Heart right ventricle (tissue), 16 donors: ENCODE results near the gene EGLN3. TPM values are rescaled to one million over a fixed set of nuclear protein-coding genes. Genes with fewer than 3 reads are reported as not detected.

Experiments used
- ATAC-seq, 8 donors: fragments of 200-7000 bp; cut with Tn5 transposase; one replicate each; pipeline ENCODE4 v1.9.1; 2020; ENCODE audit warnings: mild to moderate bottlenecking in 8 of 8, moderate library complexity in 8 of 8, moderate number of reproducible peaks in 1 of 8
- DNase-seq, 2 donors: peaks; one replicate each; pipeline ENCODE4 v3.0.0-alpha.2; 2020
- H3K27ac ChIP-seq, 10 donors: fragments of 200-600 bp; sonication (generic) in 2 of 10; one replicate each; pipeline versions ENCODE4 v1.5.0 to v1.8.0; 2020 to 2022; ENCODE audit warnings: mild to moderate bottlenecking in 3 of 10
- H3K27me3 ChIP-seq, 7 donors: fragments of 200-600 bp; one replicate each; pipeline ENCODE4 v1.8.0; 2021 to 2022; ENCODE audit warnings: mild to moderate bottlenecking in 2 of 7
- H3K36me3 ChIP-seq, 9 donors: fragments of 200-600 bp; sonication (generic) in 1 of 9; one replicate each; pipeline versions ENCODE4 v1.5.0 to v1.8.0; 2020 to 2022; ENCODE audit warnings: mild to moderate bottlenecking in 2 of 9
- H3K4me1 ChIP-seq, 9 donors: fragments of 200-600 bp; sonication (generic) in 1 of 9; one replicate each; pipeline versions ENCODE4 v1.5.0 to v1.8.0; 2020 to 2022; ENCODE audit warnings: mild to moderate bottlenecking in 4 of 9
- H3K4me3 ChIP-seq, 10 donors: fragments of 200-600 bp; sonication (generic) in 2 of 10; one replicate each; pipeline versions ENCODE4 v1.5.0 to v1.8.0; 2020 to 2022; ENCODE audit warnings: mild to moderate bottlenecking in 7 of 10, moderate library complexity in 2 of 10
- H3K9me3 ChIP-seq, 11 donors: fragments of 200-600 bp in 10 of 11; sonication (generic) in 2 of 11; one replicate each; pipeline versions ENCODE4 v1.5.0 to v1.8.0; 2013 to 2022; ENCODE audit warnings: mild to moderate bottlenecking in 2 of 11, control low read depth in 1 of 11, moderate library complexity in 1 of 11
- WGBS, 2 donors: extraction: QIAGEN DNeasy Blood & Tissue Kit; methylation state at CpG; one replicate each; pipeline ENCODE4 v1.1.7; 2013; ENCODE audit warnings: inconsistent platforms in 1 of 2; 5-methylcytosine and 5-hydroxymethylcytosine counted together
- intact Hi-C, 10 donors: fragments of 100-400 bp; cut with DNase I; formaldehyde crosslinking; loops; one replicate each; pipeline versions ENCODE4 v1.11.1 to v1.14.2; 2022
- polyA plus RNA-seq, 2 donors: library from polyadenylated mRNA; stranded (reverse); fragments of 200-250 nt; gene quantifications; one replicate each; pipeline ENCODE4 v1.2.3, GENCODE V29; 2013
- total RNA-seq, 10 donors: library from RNA; stranded (reverse); fragmentation: NEBNext Ultra II Directional in 3 of 10; extraction: Animal tissue kit (Norgen Biotek cat#: 25700) in 3 of 10; gene quantifications; one replicate each; pipeline versions ENCODE4 v1.2.1 to v1.2.4, GENCODE V29; 2021 to 2023
- TF ChIP-seq, protein P1 (sequence below), 9 donors: fragments of 200-600 bp; sonication (generic) in 2 of 9; IDR thresholded peaks; one replicate each; pipeline versions ENCODE4 v1.5.0 to v1.8.0; 2021 to 2022; ENCODE audit warnings: antibody characterized with exemption in 9 of 9, mild to moderate bottlenecking in 5 of 9, moderate library complexity in 1 of 9
- donor health status: Arrhythmogenic right ventricular cardiomyopathy.
- donor health status: ischemic (EF 13 %, LVEDD 7.1; RV severe dilation, severe dysfunction).
- donor health status: healthy with polysubstance abuse.
- donor health status: DM: no; HTN: yes; CAD: no.
- donor health status: DM: no; HTN: no; CAD: no.
- donor health status: ischemic (EF 25% LVEDD 6.9; RV normal size, moderate dysfunction).
- donor health status: ischemic (EF 25% LVEDD 5.7; RV mildly dilated, moderate dysfunction).
- donor health status: healthy.
- donor health status: DM: yes; HTN: yes; CAD: no.
- donor health status: Ischemic cardiomyopathy.
- donor health status: ischemic (EF 35%, LVEDD 5.7; RV mildly dilated, moderate dysfunction).
- donor health status: nonischemic (EF 11% LVEDD 7.7; RV severe dilation, severe dysfunction).
- donor health status: DM: yes; HTN: yes; CAD: no.
- donor health status: PGD.
- donor health status: ischemic (EF 29% LVEDD 5.4; RV normal size, mild dysfunction).
- donor health status: nonischemic (EF 23%, LVEDD 6.1; RV moderate dilation, normal function).

Gene EGLN3
- total and polyA plus RNA-seq, 12 donors = 33.7 to 281 (median 169) TPM

- ATAC-seq (peak in 1 of 8 donors; percentile 48), DNase-seq (no peak)
- peaks cover 0 to 11% (median 0%) of the 10 kb centered on the region in 9 donors for H3K4me1 ChIP-seq
- H3K9me3 ChIP-seq = no peaks in the 10 kb centered on the region
- intact Hi-C loops = no loop called here
- TF ChIP-seq, protein P1, sequence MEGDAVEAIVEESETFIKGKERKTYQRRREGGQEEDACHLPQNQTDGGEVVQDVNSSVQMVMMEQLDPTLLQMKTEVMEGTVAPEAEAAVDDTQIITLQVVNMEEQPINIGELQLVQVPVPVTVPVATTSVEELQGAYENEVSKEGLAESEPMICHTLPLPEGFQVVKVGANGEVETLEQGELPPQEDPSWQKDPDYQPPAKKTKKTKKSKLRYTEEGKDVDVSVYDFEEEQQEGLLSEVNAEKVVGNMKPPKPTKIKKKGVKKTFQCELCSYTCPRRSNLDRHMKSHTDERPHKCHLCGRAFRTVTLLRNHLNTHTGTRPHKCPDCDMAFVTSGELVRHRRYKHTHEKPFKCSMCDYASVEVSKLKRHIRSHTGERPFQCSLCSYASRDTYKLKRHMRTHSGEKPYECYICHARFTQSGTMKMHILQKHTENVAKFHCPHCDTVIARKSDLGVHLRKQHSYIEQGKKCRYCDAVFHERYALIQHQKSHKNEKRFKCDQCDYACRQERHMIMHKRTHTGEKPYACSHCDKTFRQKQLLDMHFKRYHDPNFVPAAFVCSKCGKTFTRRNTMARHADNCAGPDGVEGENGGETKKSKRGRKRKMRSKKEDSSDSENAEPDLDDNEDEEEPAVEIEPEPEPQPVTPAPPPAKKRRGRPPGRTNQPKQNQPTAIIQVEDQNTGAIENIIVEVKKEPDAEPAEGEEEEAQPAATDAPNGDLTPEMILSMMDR (IDR thresholded peaks at IDR 0.05) = no peak
- no peak overlapping the region for H3K4me3 ChIP-seq
- no peaks in the 10 kb centered on the region for H3K36me3 ChIP-seq
- H3K27ac ChIP-seq = no peak overlapping the region
- H3K27me3 ChIP-seq = no peaks in the 10 kb centered on the region
These were observed 49.3 kb downstream of the EGLN3 start for GRCh38 chr14:33901426-33902155.

- no peak overlapping the region for H3K4me3 ChIP-seq
- DNase-seq (no peak), ATAC-seq (no peak)
- H3K36me3 ChIP-seq = no peaks in the 10 kb centered on the region
- no peaks in the 10 kb centered on the region for H3K27me3 ChIP-seq
- H3K4me1 ChIP-seq = peaks cover 0 to 12% (median 0%) of the 10 kb centered on the region in 9 donors
- no peaks in the 10 kb centered on the region for H3K9me3 ChIP-seq
- intact Hi-C loops = no loop called here
- WGBS, 2 donors = 89 to 94% methylated on average over 4 of the region's 4 CpGs
- TF ChIP-seq, protein P1 (IDR thresholded peaks at IDR 0.05) = no peak
- no peak overlapping the region for H3K27ac ChIP-seq
These were observed 50.2 kb downstream of the EGLN3 start for GRCh38 chr14:33900706-33901105.

DNA sequence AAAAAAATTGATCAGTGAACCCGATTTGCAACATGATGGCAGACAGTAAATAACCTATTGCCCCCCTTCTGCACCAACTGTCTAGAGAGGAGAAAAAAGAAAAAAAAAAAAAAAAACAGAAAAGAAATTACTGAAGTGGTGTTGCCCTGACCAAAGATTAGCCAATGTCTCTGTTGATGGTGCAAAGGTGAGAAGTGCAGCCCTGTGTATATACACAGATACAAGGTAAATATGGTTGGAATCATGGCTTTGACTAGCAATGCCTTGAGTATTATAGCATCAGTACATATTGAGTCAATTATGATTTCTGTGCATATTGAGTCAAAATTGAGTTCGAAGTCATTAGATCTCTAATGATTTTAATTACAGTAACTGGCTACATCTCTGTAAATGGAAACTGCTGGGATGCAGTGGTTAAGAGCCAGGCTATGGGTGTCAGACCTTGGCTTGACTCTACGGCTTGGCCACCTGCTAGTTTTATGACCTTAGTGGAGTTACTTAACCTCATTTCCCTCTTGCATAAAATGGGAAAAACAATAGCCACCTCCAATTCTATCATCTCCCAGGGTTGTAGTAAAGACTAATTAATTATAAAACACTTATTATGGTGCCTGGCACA lies 51.0 kb downstream of the EGLN3 start:
- DNase-seq (no peak), ATAC-seq (no peak)
- H3K4me1 ChIP-seq = peaks cover 0 to 12% (median 0%) of the 10 kb centered on the region in 9 donors
- no peaks in the 10 kb centered on the region for H3K36me3 ChIP-seq
- intact Hi-C loops = no loop called here
- WGBS, 2 donors = 80 to 87% methylated on average over 3 of the region's 3 CpGs
- TF ChIP-seq, protein P1 (IDR thresholded peaks at IDR 0.05) = no peak
- H3K4me3 ChIP-seq = no peak overlapping the region
- H3K27me3 ChIP-seq = no peaks in the 10 kb centered on the region
- peaks cover 0 to 7% (median 0%) of the 10 kb centered on the region in 11 donors for H3K9me3 ChIP-seq
- no peak overlapping the region for H3K27ac ChIP-seq

DNA sequence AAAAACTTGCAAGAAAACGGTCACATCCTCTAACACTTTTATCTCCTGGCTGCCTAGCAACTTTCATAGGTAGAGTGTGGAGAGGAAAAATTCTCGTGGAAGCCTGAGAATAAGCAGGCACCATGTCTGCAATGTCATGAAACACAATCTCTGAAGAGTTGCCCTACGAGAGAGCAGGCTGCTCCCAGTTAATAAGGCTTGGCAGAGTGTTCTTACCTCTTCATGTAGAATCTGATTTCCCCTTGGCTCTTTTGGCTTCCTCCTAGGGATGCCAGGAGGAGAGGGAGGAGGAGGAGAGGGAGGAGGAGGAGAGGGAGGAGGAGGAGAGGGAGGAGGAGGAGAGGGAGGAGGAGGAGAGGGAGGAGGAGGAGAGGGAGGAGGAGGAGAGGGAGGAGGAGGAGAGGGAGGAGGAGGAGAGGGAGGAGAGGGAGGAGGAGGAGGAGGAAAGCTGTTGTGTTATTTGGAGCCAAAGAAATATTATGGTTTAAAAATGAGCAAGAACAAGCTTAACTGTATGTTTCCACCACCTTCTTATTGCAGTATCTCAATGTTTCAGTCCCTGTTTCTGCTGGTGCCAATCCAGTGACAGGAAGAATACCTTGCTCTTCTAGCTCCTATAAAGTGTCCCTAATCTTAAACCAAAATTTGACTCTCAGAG lies 52.9 kb downstream of the EGLN3 start:
- Histone ChIP-seq H3K27ac (peak overlapping the region in 5 of 10 donors; percentile 23 to 57 (median 42)), H3K4me3 (no peak overlapping the region), H3K4me1 (peaks cover 0 to 12% (median 0%) of the 10 kb centered on the region in 9 donors), H3K9me3 (peaks cover 0 to 12% (median 4%) of the 10 kb centered on the region in 11 donors), H3K27me3 (no peaks in the 10 kb centered on the region), H3K36me3 (no peaks in the 10 kb centered on the region)
- no peak for DNase-seq
- intact Hi-C loops = no loop called here
- ATAC-seq = peak in 6 of 8 donors; percentile 45 to 78 (median 54)
- TF ChIP-seq, protein P1 (IDR thresholded peaks at IDR 0.05) = no peak
- 13 to 31% methylated on average over 3 of the region's 3 CpGs for WGBS, 2 donors
